Endodermal cell (in vitro differentiated cells): ENCODE results near the gene NRIP2. TPM values are rescaled to one million over a fixed set of nuclear protein-coding genes. Genes with fewer than 3 reads are reported as not detected.
"Not testable (repeated sequence)": the region's sequence is repeated elsewhere in the genome, so short reads cannot be mapped to it uniquely, and the experiment has no call there.

Source experiments
- DNase-seq: peaks from one replicate; pipeline ENCODE4 v3.0.0-alpha.2; 2017
- H3K27ac ChIP-seq: 2 replicates; pipeline ENCODE4 v1.5.1; 2013; ENCODE audit warnings: mild to moderate bottlenecking, low read depth, low read length, moderate library complexity
- H3K27me3 ChIP-seq: 2 replicates; pipeline ENCODE4 v1.6.1; 2013; ENCODE audit warnings: mild to moderate bottlenecking, low read length, moderate library complexity; ENCODE audit not compliant: insufficient read depth, control insufficient read depth, poor library complexity, severe bottlenecking
- H3K36me3 ChIP-seq: 2 replicates; pipeline ENCODE4 v1.7.0; 2013; ENCODE audit warnings: mild to moderate bottlenecking, low read length, moderate library complexity; ENCODE audit not compliant: control insufficient read depth, insufficient read depth
- H3K4me1 ChIP-seq: one replicate; pipeline ENCODE4 v1.7.0; 2013; ENCODE audit warnings: low read length; ENCODE audit not compliant: control insufficient read depth, insufficient read depth
- H3K4me3 ChIP-seq: 2 replicates; pipeline ENCODE4 v1.5.1; 2013; ENCODE audit warnings: mild to moderate bottlenecking, low read length, moderate library complexity
- H3K9ac ChIP-seq: 2 replicates; pipeline ENCODE4 v1.6.1; 2013; ENCODE audit warnings: mild to moderate bottlenecking, low read length, moderate library complexity; ENCODE audit not compliant: poor library complexity, severe bottlenecking; ENCODE audit errors: extremely low read depth
- H3K9me3 ChIP-seq: 2 replicates; pipeline ENCODE4 v1.6.1; 2013; ENCODE audit warnings: mild to moderate bottlenecking, low read length, moderate library complexity; ENCODE audit not compliant: control insufficient read depth
- H3K27ac Mint-ChIP-seq: 2 replicates; pipeline ENCODE4 v1.8.0; 2020; ENCODE audit warnings: mixed read lengths
- H3K27me3 Mint-ChIP-seq: 2 replicates; pipeline ENCODE4 v1.8.0; 2021; ENCODE audit warnings: mild to moderate bottlenecking, mixed read lengths; ENCODE audit not compliant: insufficient read depth
- H3K36me3 Mint-ChIP-seq: 2 replicates; pipeline ENCODE4 v1.8.0; 2020; ENCODE audit warnings: low read depth, mixed read lengths
- H3K4me1 Mint-ChIP-seq: 2 replicates; pipeline ENCODE4 v1.8.0; 2020; ENCODE audit warnings: mixed read lengths
- H3K4me3 Mint-ChIP-seq: 2 replicates; pipeline ENCODE4 v1.8.0; 2020; ENCODE audit warnings: mild to moderate bottlenecking, moderate library complexity, mixed read lengths
- H3K9me3 Mint-ChIP-seq: 2 replicates; pipeline ENCODE4 v1.8.0; 2020; ENCODE audit warnings: mild to moderate bottlenecking, mixed read lengths
- WGBS, 2 experiments: methylation state at CpG; one replicate each; pipeline versions ENCODE4 v1.1.5 to v1.1.7; 2013; ENCODE audit warnings: missing lambda C conversion rate in 2 of 2, mixed read lengths in 1 of 2; ENCODE audit not compliant: insufficient coverage in 1 of 2, insufficient read length in 1 of 2; 5-methylcytosine and 5-hydroxymethylcytosine counted together
- total RNA-seq, 2 donors: library from RNA; stranded (reverse); fragmentation: NEBNext Ultra II Directional in 1 of 2; extraction: Animal tissue kit (Norgen Biotek cat#: 25700) in 1 of 2; gene quantifications; 2 replicates in 1 of 2; 3 replicates in 1 of 2; pipeline ENCODE4 v1.2.1, GENCODE V29; 2021
- TF ChIP-seq, protein P1 (sequence below): fragments of 200-600 bp; sonication (generic); conservative IDR thresholded peaks from 2 replicates; pipeline ENCODE4 v1.5.0; 2021; ENCODE audit warnings: antibody characterized with exemption, mild to moderate bottlenecking

Gene NRIP2
- total RNA-seq, 2 donors from 2014 or later, result not detected

DNA sequence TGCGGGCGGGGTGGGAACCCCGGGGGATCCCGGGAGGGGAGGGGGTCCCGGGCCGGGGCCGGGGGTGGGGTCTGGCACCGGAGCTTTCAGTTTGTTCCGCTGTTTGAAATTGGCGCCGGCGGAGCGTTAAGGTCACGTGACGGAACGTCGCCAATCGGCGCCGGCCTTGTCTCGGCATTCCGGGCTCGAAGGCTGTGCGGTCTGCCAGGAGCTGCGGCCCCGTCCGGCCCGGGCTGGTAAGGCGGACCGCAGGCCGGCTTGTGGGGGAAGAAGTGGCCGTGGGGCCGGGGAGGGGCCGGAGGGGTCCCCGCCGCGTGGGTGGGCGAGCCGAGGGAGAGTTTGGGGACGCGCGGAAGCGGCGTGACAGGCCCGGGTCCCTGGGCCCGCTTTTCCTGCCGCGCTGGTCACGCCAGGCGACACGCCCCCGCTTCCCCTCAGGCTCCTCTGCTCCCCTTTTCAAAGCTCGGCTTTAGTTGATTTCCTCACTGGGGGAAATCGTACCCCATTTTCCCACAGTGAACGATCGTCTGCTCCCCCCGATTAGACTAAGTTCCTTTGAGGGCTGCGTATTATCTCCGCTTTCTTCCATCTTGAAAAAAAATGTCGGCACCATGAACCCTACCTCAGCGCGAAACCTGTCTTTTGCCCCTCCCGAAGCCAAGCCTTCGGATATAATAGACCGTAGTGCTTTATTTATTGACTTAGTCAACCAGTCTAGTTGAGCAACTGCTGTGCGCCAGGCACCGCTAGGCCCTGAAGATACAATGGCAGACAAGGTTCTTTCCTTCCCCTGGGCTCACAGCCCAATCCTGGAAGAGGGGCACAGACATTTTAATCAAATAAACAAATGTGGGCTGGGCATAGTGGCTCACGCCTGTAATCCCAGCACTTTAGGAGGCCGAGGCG is 42.5 kb upstream of the NRIP2 start, which contains the start of the genes FOXM1 and RHNO1:
TSS of gene FOXM1 (minus strand) at position 128 of the 906 bp plus-strand sequence. CDS start 2,696 bp downstream, outside the sequence.
TSS of gene RHNO1 (plus strand) at position 177 of the 906 bp plus-strand sequence. CDS start 8,144 bp downstream, outside the sequence.
- Mint-ChIP-seq H3K27ac (peak within 1 kb of the TSS; percentile 98), H3K27me3 (no peaks in the 10 kb centered on the region), H3K4me3 (peak within 1 kb of the TSS; percentile 94), H3K9me3 (no peaks in the 10 kb centered on the region), H3K4me1 (peaks cover 25% of the 10 kb centered on the region), H3K36me3 (peaks cover 37% of the 10 kb centered on the region)
- no peaks in the 10 kb centered on the region for H3K4me1 ChIP-seq
- peak within 1 kb of the TSS; percentile 90 for H3K9ac ChIP-seq
- no peaks in the 10 kb centered on the region for H3K27me3 ChIP-seq
- peak within 1 kb of the TSS; percentile 81 for H3K27ac ChIP-seq
- H3K36me3 ChIP-seq, result peaks cover 27% of the 10 kb centered on the region
- H3K9me3 ChIP-seq, result no peaks in the 10 kb centered on the region
- TF ChIP-seq, protein P1, sequence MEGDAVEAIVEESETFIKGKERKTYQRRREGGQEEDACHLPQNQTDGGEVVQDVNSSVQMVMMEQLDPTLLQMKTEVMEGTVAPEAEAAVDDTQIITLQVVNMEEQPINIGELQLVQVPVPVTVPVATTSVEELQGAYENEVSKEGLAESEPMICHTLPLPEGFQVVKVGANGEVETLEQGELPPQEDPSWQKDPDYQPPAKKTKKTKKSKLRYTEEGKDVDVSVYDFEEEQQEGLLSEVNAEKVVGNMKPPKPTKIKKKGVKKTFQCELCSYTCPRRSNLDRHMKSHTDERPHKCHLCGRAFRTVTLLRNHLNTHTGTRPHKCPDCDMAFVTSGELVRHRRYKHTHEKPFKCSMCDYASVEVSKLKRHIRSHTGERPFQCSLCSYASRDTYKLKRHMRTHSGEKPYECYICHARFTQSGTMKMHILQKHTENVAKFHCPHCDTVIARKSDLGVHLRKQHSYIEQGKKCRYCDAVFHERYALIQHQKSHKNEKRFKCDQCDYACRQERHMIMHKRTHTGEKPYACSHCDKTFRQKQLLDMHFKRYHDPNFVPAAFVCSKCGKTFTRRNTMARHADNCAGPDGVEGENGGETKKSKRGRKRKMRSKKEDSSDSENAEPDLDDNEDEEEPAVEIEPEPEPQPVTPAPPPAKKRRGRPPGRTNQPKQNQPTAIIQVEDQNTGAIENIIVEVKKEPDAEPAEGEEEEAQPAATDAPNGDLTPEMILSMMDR, result peak; percentile 50
- 1 to 3% methylated on average over 25 to 70 of the region's 70 CpGs for WGBS, 2 experiments
- H3K4me3 ChIP-seq, result peak within 1 kb of the TSS; percentile 91
- peak; percentile 99 for DNase-seq

DNA sequence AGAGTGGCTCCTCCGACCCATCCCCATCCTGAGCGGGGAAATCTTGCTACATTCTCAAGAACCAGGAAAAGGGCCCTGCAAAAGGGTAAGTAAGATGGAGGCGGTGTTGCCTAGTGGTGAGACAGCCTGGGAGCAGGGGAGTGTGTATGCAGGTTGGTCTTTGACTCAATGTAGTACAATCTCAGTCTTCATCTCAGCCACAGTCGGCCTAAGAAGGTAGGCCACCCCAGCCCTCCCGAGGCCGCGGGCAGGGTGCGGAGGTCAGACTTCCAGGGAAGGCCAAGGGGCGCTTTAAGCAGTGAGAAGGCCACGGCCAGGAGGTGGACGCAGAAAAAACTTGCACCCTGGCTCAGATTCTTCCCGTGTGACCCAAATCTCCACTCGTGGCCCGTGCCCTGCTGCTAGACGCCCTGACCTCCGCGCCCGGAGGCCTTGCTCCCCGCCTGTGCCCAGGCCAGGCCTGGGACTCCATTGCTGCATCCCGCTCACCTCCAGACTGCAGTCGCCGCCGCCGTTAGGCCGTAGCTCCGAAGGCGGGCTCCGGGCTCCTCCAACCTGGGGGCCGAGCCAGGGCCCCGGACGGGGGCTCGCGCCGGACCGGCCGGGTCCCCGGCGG is 41.7 kb upstream of the NRIP2 start:
- Mint-ChIP-seq H3K4me1 (peaks cover 25% of the 10 kb centered on the region), H3K27ac (peak overlapping the region; percentile 87), H3K9me3 (no peaks in the 10 kb centered on the region), H3K27me3 (no peaks in the 10 kb centered on the region), H3K36me3 (peaks cover 40% of the 10 kb centered on the region), H3K4me3 (peak overlapping the region; percentile 94)
- Histone ChIP-seq H3K36me3 (peaks cover 35% of the 10 kb centered on the region), H3K9me3 (no peaks in the 10 kb centered on the region), H3K4me1 (no peaks in the 10 kb centered on the region), H3K27ac (no peak overlapping the region), H3K27me3 (no peaks in the 10 kb centered on the region), H3K4me3 (peak overlapping the region; percentile 91), H3K9ac (peak overlapping the region; percentile 90)
- DNase-seq, result no peak
- TF ChIP-seq, protein P1, result no peak
- 3 to 4% methylated on average over 12 to 38 of the region's 38 CpGs for WGBS, 2 experiments

DNA sequence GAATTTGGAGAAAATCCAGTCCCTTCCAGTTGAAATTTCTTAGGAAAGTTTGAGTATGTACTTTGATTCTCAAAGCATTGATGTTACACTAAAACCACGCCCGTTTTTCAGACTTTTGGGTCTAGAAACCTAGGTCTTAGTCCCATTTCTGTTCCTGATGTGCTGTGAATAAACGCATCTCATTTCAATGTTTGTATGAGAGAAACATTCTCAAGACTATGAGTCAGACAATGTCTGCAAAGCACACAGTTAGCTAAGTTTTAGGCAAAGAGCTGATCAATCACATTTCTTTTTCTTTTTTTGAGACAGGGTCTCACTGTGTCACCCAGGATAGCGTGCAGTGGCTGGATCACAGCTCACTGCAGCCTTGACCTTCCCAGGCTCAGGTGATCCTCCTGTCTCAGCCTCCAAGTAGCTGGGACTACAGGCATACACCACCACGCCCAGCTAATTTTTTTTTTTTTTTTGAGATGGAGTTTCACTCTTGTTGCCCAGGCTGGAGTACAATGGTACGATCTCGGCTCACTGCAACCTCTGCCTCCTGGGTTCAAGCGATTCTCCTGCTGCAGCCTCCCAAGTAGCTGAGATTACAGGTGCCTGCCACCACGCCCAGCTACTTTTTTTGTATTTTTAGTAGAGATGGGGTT is 34.3 kb upstream of the NRIP2 start:
- not testable (repeated sequence) for H3K9ac ChIP-seq, H3K9me3 ChIP-seq, DNase-seq, H3K27me3 Mint-ChIP-seq, H3K9me3 Mint-ChIP-seq, H3K27ac ChIP-seq, H3K4me3 Mint-ChIP-seq, H3K27ac Mint-ChIP-seq, H3K27me3 ChIP-seq, H3K4me3 ChIP-seq, H3K4me1 Mint-ChIP-seq, H3K4me1 ChIP-seq
- H3K36me3 Mint-ChIP-seq, result peaks cover 79% of the 10 kb centered on the region
- WGBS, 2 experiments, result 88 to 89% methylated on average over 6 to 9 of the region's 9 CpGs
- H3K36me3 ChIP-seq, result peaks cover 82% of the 10 kb centered on the region
